Testis (tissue), 3 donors: ENCODE measurements around the gene ZSCAN5A. TPM values are rescaled to one million over a fixed set of nuclear protein-coding genes. Genes with fewer than 3 reads are reported as not detected.

ENCODE experiments used
- DNase-seq: peaks from one replicate; pipeline ENCODE4 v3.0.0-alpha.2; 2019
- H3K27ac ChIP-seq, 2 donors: fragments of 200-600 bp; sonication (generic); one replicate each; pipeline ENCODE4 v1.5.1; 2019
- H3K27me3 ChIP-seq: fragments of 200-600 bp; sonication (generic); one replicate; pipeline ENCODE4 v1.5.1; 2019
- H3K36me3 ChIP-seq: fragments of 200-600 bp; sonication (generic); one replicate; pipeline ENCODE4 v1.5.1; 2017; ENCODE audit warnings: low read depth; ENCODE audit errors: missing control alignments
- H3K4me1 ChIP-seq: fragments of 200-600 bp; sonication (generic); one replicate; pipeline ENCODE4 v1.5.1; 2019
- H3K4me3 ChIP-seq, 2 donors: fragments of 200-600 bp; sonication (generic); one replicate each; pipeline ENCODE4 v1.5.1; 2017 to 2019
- H3K9me3 ChIP-seq: fragments of 200-600 bp; sonication (generic); one replicate; pipeline ENCODE4 v1.5.1; 2017
- CTCF ChIP-seq, 3 experiments: fragments of 450-650 bp in 2 of 3; fragments of 200-600 bp in 1 of 3; sonication (generic) in 1 of 3; IDR thresholded peaks; one replicate each; pipeline ENCODE4 v1.5.1; 2016 to 2019; ENCODE audit warnings: antibody characterized with exemption in 3 of 3, mild to moderate bottlenecking in 2 of 3, moderate library complexity in 1 of 3
- POLR2A ChIP-seq: fragments of 450-650 bp; IDR thresholded peaks from one replicate; pipeline ENCODE4 v1.6.1; 2017; ENCODE audit warnings: antibody characterized with exemption, mild to moderate bottlenecking, moderate library complexity
- WGBS, 2 donors: methylation state at CpG; one replicate each; pipeline ENCODE4 v1.1.5; 2018; 5-methylcytosine and 5-hydroxymethylcytosine counted together
- intact Hi-C: fragments of 100-400 bp; cut with DNase I; formaldehyde crosslinking; loops from one replicate; pipeline ENCODE4 v1.15.1; 2023; ENCODE audit warnings: low total_unique reads
- polyA plus RNA-seq: library from polyadenylated mRNA; stranded (reverse); fragments of 350-450 nt; fragmentation: Illumina TruSeq; extraction: RNeasy Lipid Tissue Mini Kit (QIAGEN cat#74804); gene quantifications from one replicate; pipeline ENCODE4 v1.2.3, GENCODE V29; 2014; ENCODE audit warnings: low read depth, low replicate concordance; ENCODE audit not compliant: insufficient read depth
- small RNA-seq, 2 donors: library from RNA; depleted of rRNA; stranded (forward); fragments of <200 nt; gene quantifications; one replicate each; pipeline ENCODE3, GENCODE V24; 2016
- total RNA-seq, 2 donors: library from RNA; depleted of rRNA; stranded (reverse); fragments of >200 nt; gene quantifications; one replicate each; pipeline ENCODE4 v1.2.3, GENCODE V29; 2016

ZSCAN5A gene
- total and polyA plus RNA-seq, 3 donors from 2014 or later = 39.8 to 55.3 (median 50.6) TPM

GRCh38 chr19:56174550-56174949 is 140.1 kb downstream of the ZSCAN5A start:
- Histone ChIP-seq H3K27ac (no peak overlapping the region), H3K4me1 (no peaks in the 10 kb centered on the region), H3K36me3 (no peaks in the 10 kb centered on the region), H3K4me3 (no peak overlapping the region), H3K9me3 (no peaks in the 10 kb centered on the region), H3K27me3 (no peaks in the 10 kb centered on the region)
- TF ChIP-seq CTCF (IDR thresholded peaks at IDR 0.05) (no peak), POLR2A (no peak)
- WGBS, 2 donors = 58 to 63% methylated on average over 11 of the region's 11 CpGs
- DNase-seq = no peak
- intact Hi-C loops = loop anchor here (5.0 kb wide), 1 partner anchor 87 kb away; no protein-coding TSS in a partner anchor

GRCh38 chr19:56174086-56174485 is 140.6 kb downstream of the ZSCAN5A start:
- intact Hi-C loops = loop anchor here (5.0 kb wide), 1 partner anchor 87 kb away; no protein-coding TSS in a partner anchor
- no peak for TF ChIP-seq CTCF (IDR thresholded peaks at IDR 0.05)
- TF ChIP-seq POLR2A = no peak
- Histone ChIP-seq H3K36me3 (no peaks in the 10 kb centered on the region), H3K9me3 (no peaks in the 10 kb centered on the region), H3K4me3 (no peak overlapping the region), H3K27me3 (no peaks in the 10 kb centered on the region), H3K27ac (no peak overlapping the region), H3K4me1 (no peaks in the 10 kb centered on the region)
- DNase-seq = no peak
- WGBS, 2 donors = 26 to 37% methylated on average over 9 of the region's 9 CpGs

Small RNA genes lying within 50 kb of the gene (small RNA-seq; reads per million reads assigned to genes)
- gene RF00019 = 0 reads per million in 2 donors

Other genes starting within 250 kb of the ZSCAN5A start
- 10 to 100 TPM; 35.7 to 41.4 TPM for gene ZNF787, start 193.5 kb downstream of the ZSCAN5A start, total RNA-seq
- 22.3 TPM for gene ZNF787, start 193.5 kb downstream of the ZSCAN5A start, polyA plus RNA-seq
- 10 to 100 TPM; 59.2 to 62.6 TPM for gene ZNF444, start 173.6 kb downstream of the ZSCAN5A start, total RNA-seq
- gene ZNF444, start 173.6 kb downstream of the ZSCAN5A start, polyA plus RNA-seq = 24.7 TPM
- not detected for gene GALP, start 138.8 kb downstream of the ZSCAN5A start, total RNA-seq
- gene GALP, start 138.8 kb downstream of the ZSCAN5A start, polyA plus RNA-seq = not detected
- 1 to 10 TPM; 4.0 to 5.8 TPM for gene ZSCAN5B, start 117.1 kb downstream of the ZSCAN5A start, total RNA-seq
- gene ZSCAN5B, start 117.1 kb downstream of the ZSCAN5A start, polyA plus RNA-seq = 3.0 TPM
- gene ZSCAN5C, start 112.6 kb downstream of the ZSCAN5A start, total RNA-seq = under 1 TPM; 0.19 to 0.31 TPM
- not detected for gene ZSCAN5C, start 112.6 kb downstream of the ZSCAN5A start, polyA plus RNA-seq
- under 1 TPM in 1 of 2 donors, not detected in 1; 0.79 TPM for gene EDDM13, start 42.1 kb downstream of the ZSCAN5A start, total RNA-seq
- gene EDDM13, start 42.1 kb downstream of the ZSCAN5A start, polyA plus RNA-seq = 1.8 TPM
- gene ZNF582, start 78.7 kb upstream of the ZSCAN5A start, total RNA-seq = 10 to 100 TPM; 11.3 to 12.0 TPM
- 7.2 TPM for gene ZNF582, start 78.7 kb upstream of the ZSCAN5A start, polyA plus RNA-seq
- 10 to 100 TPM in 1 of 2 donors, 1 to 10 TPM in 1; 8.6 to 16.2 TPM for gene ZNF583, start 89.5 kb upstream of the ZSCAN5A start, total RNA-seq
- 13.2 TPM for gene ZNF583, start 89.5 kb upstream of the ZSCAN5A start, polyA plus RNA-seq
- gene ZNF667, start 162.5 kb upstream of the ZSCAN5A start, total RNA-seq = 10 to 100 TPM; 12.1 to 16.5 TPM
- 7.6 TPM for gene ZNF667, start 162.5 kb upstream of the ZSCAN5A start, polyA plus RNA-seq
- 10 to 100 TPM; 13.1 to 22.8 TPM for gene ZNF471, start 193.0 kb upstream of the ZSCAN5A start, total RNA-seq
- 7.0 TPM for gene ZNF471, start 193.0 kb upstream of the ZSCAN5A start, polyA plus RNA-seq
- gene ZFP28, start 224.1 kb upstream of the ZSCAN5A start, total RNA-seq = 10 to 100 TPM; 18.3 to 28.0 TPM
- 12.2 TPM for gene ZFP28, start 224.1 kb upstream of the ZSCAN5A start, polyA plus RNA-seq